Kidney (tissue), 14 donors: ENCODE data around the gene CX3CR1. TPM values are rescaled to one million over a fixed set of nuclear protein-coding genes. Genes with fewer than 3 reads are reported as not detected.
"Not testable (repeated sequence)": the region's sequence is repeated elsewhere in the genome, so short reads cannot be mapped to it uniquely, and the experiment has no call there.

Experiments
- DNase-seq, 5 donors: peaks; one replicate each; pipeline ENCODE4 v3.0.0-alpha.2; 2013 to 2020
- FAIRE-seq: peaks from 2 replicates; lab custom pipeline; 2012; peaks lifted over from hg19 to GRCh38; lab: Jason Lieb, UNC
- H3K27ac ChIP-seq, 2 donors: one replicate each; pipeline ENCODE4 v1.7.0; 2013; ENCODE audit warnings: low read depth in 2 of 2, low read length in 2 of 2, inconsistent platforms in 1 of 2
- H3K27me3 ChIP-seq: one replicate; pipeline ENCODE4 v1.7.1; 2013; ENCODE audit warnings: low read length, inconsistent platforms; ENCODE audit not compliant: control insufficient read depth, insufficient read depth
- H3K36me3 ChIP-seq, 3 donors: one replicate each; pipeline versions ENCODE4 v1.7.0 to v1.7.1; 2013; ENCODE audit warnings: low read length in 3 of 3, control low read depth in 1 of 3, inconsistent platforms in 1 of 3; ENCODE audit not compliant: insufficient read depth in 3 of 3, control insufficient read depth in 2 of 3
- H3K4me1 ChIP-seq, 3 donors: one replicate each; pipeline versions ENCODE4 v1.7.0 to v1.7.1; 2013; ENCODE audit warnings: low read length in 3 of 3, inconsistent platforms in 1 of 3, low read depth in 1 of 3; ENCODE audit not compliant: control insufficient read depth in 2 of 3, insufficient read depth in 2 of 3
- H3K4me3 ChIP-seq, 3 donors: one replicate each; pipeline versions ENCODE4 v1.7.0 to v1.8.1; 2013; ENCODE audit warnings: low read length in 3 of 3, control low read depth in 1 of 3, inconsistent platforms in 1 of 3
- H3K9ac ChIP-seq, 3 donors: one replicate each; pipeline versions ENCODE4 v1.7.0 to v1.7.1; 2013; ENCODE audit warnings: low read length in 3 of 3, control low read depth in 1 of 3, inconsistent platforms in 1 of 3
- H3K9me3 ChIP-seq, 3 donors: one replicate each; pipeline versions ENCODE4 v1.7.0 to v1.7.1; 2013; ENCODE audit warnings: low read length in 3 of 3, control low read depth in 1 of 3, inconsistent platforms in 1 of 3; ENCODE audit not compliant: control insufficient read depth in 2 of 3, insufficient read depth in 1 of 3
- CTCF ChIP-seq: IDR thresholded peaks from 3 replicates; pipeline ENCODE4 v1.5.1; 2012; ENCODE audit warnings: mild to moderate bottlenecking, moderate library complexity, borderline replicate concordance; ENCODE audit not compliant: insufficient read depth; ENCODE audit errors: extremely low read depth
- intact Hi-C: fragments of 100-400 bp; cut with DNase I; formaldehyde crosslinking; loops from one replicate; pipeline ENCODE4 v1.11.1; 2022
- polyA plus RNA-seq: library from polyadenylated mRNA; stranded (reverse); fragments of 350-450 nt; fragmentation: Illumina TruSeq; extraction: RNeasy Lipid Tissue Mini Kit (QIAGEN cat#74804); gene quantifications from one replicate; pipeline ENCODE4 v1.2.3, GENCODE V29; 2014; ENCODE audit warnings: low read depth, low replicate concordance; ENCODE audit not compliant: insufficient read depth
- total RNA-seq: library from RNA; stranded (reverse); fragmentation: NEBNext Ultra II Directional; extraction: Animal tissue kit (Norgen Biotek cat#: 25700); gene quantifications from one replicate; pipeline ENCODE4 v1.2.1, GENCODE V29; 2021
- donor health status: control.
- donor health status: control.
- donor health status: control.
- donor health status: control.
- donor health status: control.
- donor health status: DM: yes; HTN: yes; CAD: no.
- donor health status: Normal renal cell carcinoma (clear cell type).

The CX3CR1 gene
- total and polyA plus RNA-seq, 2 donors from 2014 or later = 0.99 to 4.4 TPM

- Histone ChIP-seq H3K36me3 (no peaks in the 10 kb centered on the region), H3K9me3 (no peaks in the 10 kb centered on the region), H3K4me1 (no peaks in the 10 kb centered on the region), H3K27ac (no peak overlapping the region), H3K9ac (no peak overlapping the region), H3K4me3 (no peak overlapping the region), H3K27me3 (no peaks in the 10 kb centered on the region)
- intact Hi-C loops = no loop called here
- DNase-seq (no peak), FAIRE-seq (no peak)
- no peak for TF ChIP-seq CTCF
These were observed 43.1 kb upstream of the CX3CR1 start for GRCh38 chr3:39322936-39323335.

DNA sequence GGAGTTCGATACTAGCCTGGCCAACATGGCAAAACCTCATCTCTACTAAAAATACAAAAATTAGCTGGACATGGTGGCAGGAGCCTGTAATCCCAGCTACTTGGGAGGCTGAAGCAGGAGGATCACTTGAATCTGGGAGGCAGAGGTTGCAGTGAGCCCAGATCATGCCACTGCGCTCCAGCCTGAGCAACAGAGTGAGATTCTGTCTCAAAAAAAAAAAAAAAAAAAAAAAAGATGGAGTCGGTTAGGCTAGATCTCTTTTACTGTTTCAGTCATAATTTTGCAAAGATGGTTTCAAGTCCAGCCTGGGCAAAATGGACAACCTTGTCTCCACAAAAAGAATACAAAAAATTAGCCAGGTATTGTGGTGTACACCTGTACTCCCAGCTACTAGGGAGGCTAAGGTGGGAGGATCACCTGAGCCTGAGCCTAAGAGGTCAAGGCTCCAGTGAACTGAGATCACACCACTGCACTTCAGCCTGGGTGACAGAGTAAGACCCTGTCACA is 42.4 kb upstream of the CX3CR1 start:
- H3K9me3 ChIP-seq, H3K36me3 ChIP-seq, DNase-seq, H3K4me1 ChIP-seq, H3K4me3 ChIP-seq, intact Hi-C loops, H3K9ac ChIP-seq, FAIRE-seq, H3K27me3 ChIP-seq, H3K27ac ChIP-seq: not testable (repeated sequence)

DNA sequence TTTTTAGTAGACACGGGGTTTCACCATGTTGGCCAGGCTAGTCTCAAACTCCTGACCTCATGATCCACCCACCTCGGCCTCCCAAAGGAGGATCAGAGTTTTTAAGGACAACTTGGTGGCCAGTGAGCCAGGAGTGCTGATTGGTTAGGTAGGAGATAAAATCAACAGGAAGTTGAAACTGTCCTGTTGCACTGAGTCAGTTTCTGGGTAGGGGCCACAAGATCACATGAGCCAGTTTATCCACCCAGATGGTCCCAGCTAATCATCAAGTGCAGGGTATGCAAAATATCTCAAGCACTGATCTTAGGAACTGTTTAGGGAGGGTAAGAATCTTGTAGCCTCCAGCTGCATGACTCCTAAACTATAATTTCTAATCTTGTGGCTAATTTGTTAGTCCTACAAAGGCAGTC is 41.7 kb upstream of the CX3CR1 start:
- DNase-seq, H3K27me3 ChIP-seq, H3K9ac ChIP-seq, H3K36me3 ChIP-seq, intact Hi-C loops, H3K4me3 ChIP-seq, H3K4me1 ChIP-seq, H3K27ac ChIP-seq, H3K9me3 ChIP-seq, FAIRE-seq: not testable (repeated sequence)

- Histone ChIP-seq H3K9me3 (no peaks in the 10 kb centered on the region), H3K9ac (no peak overlapping the region), H3K4me3 (no peak overlapping the region), H3K4me1 (no peaks in the 10 kb centered on the region), H3K27me3 (no peaks in the 10 kb centered on the region), H3K36me3 (no peaks in the 10 kb centered on the region), H3K27ac (no peak overlapping the region)
- DNase-seq (no peak), FAIRE-seq (no peak)
- TF ChIP-seq CTCF = no peak
- intact Hi-C loops = no loop called here
These were observed 39.4 kb upstream of the CX3CR1 start for GRCh38 chr3:39319249-39319648.
